GM12891 (cell line): Measurements from ENCODE around the gene UFC1.

Experiments
- DNase-seq: peaks from one replicate; pipeline ENCODE4 v3.0.0; 2011; ENCODE audit warnings: low spot score; ENCODE audit not compliant: insufficient read length
- FAIRE-seq: peaks from 2 replicates; lab custom pipeline; 2011; peaks lifted over from hg19 to GRCh38; lab: Jason Lieb, UNC
- PAX5 ChIP-seq: IDR thresholded peaks from 2 replicates; pipeline ENCODE4 v1.6.1; 2011; ENCODE audit warnings: low read length, moderate library complexity, mild to moderate bottlenecking; ENCODE audit not compliant: insufficient read depth, severe bottlenecking
- POLR2A ChIP-seq: IDR thresholded peaks from 2 replicates; pipeline ENCODE4 v1.6.1; 2011; ENCODE audit warnings: low read depth, low read length, control low read depth
- POLR2AphosphoS5 ChIP-seq: IDR thresholded peaks from 2 replicates; pipeline ENCODE4 v1.6.1; 2011; ENCODE audit warnings: low read depth, low read length, control low read depth
- POU2F2 ChIP-seq: IDR thresholded peaks from 2 replicates; pipeline ENCODE4 v1.6.1; 2011; ENCODE audit warnings: low read depth, mild to moderate bottlenecking, control low read depth, low read length, moderate library complexity
- SPI1 ChIP-seq: IDR thresholded peaks from 2 replicates; pipeline ENCODE4 v1.6.1; 2011; ENCODE audit warnings: low read depth, low read length, control low read depth
- TAF1 ChIP-seq: IDR thresholded peaks from 2 replicates; pipeline ENCODE4 v1.6.1; 2011; ENCODE audit warnings: low read depth, low read length, control low read depth

The UFC1 gene

GRCh38 chr1:161188381-161188780 lies 34.6 kb downstream of the UFC1 start:
- no peak for FAIRE-seq
- no peak for TF ChIP-seq POU2F2
- no peak for TF ChIP-seq TAF1
- no peak for TF ChIP-seq POLR2A
- TF ChIP-seq SPI1: no peak
- no peak for TF ChIP-seq POLR2AphosphoS5
- no peak for TF ChIP-seq PAX5
- DNase-seq: no peak

GRCh38 chr1:161189036-161189435 lies 35.3 kb downstream of the UFC1 start:
- DNase-seq (no peak), FAIRE-seq (no peak)
- no peak for TF ChIP-seq PAX5
- no peak for TF ChIP-seq TAF1
- no peak for TF ChIP-seq POLR2A
- TF ChIP-seq SPI1: no peak
- no peak for TF ChIP-seq POU2F2
- no peak for TF ChIP-seq POLR2AphosphoS5

DNA sequence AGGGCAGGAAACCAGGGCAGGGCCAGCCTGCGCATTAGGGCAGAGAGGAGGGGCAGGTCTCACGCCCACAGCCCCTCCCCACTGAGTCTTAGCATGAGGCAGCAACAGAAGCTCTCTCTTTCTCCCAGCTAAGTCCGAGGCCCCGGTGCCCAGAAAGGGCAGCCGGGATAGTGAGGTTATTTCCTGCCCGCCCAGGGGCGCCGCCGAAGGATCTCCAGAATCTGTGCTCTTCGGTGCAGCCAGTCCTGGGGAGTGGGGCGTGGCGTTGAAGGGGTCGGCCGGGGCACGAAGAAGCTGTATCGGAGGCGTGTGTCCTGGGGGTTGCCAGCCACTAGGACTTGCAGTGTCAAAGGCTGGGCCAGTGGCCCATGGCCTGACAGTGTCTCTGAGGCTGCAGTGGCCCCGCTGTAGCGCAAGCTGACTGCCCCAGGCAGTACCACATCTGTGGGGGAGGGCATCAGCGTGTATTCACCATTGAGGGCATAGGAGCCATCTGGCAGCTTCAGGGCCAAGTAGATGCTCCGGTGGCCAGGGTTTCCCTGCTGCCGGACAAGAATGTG lies 37.3 kb downstream of the UFC1 start:
- TF ChIP-seq POU2F2 (no peak), POLR2AphosphoS5 (no peak)
- FAIRE-seq: no peak
- no peak for DNase-seq

DNA sequence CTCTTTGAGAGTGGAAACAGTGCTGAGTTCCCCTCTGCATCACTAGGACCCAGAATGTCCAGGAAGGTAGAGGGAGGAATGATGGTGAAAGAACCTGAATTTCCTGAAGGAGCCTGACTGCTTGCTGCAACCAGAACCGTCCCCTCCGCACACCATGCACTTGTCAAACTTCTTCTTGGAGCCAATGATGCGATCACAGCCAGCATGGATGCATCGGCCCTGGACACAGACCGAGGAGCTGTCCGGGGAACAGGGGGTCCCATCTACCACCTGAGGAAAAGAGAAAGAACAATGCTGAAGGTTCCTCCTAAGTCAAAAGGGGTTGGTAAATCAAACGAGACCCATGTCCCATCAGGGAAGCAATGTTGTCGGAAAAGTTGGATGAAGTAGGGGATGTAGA lies 38.2 kb downstream of the UFC1 start:
- FAIRE-seq (no peak), DNase-seq (no peak)
- TF ChIP-seq POLR2A: no peak
- no peak for TF ChIP-seq SPI1
- TF ChIP-seq PAX5: no peak
- TF ChIP-seq TAF1: no peak
- no peak for TF ChIP-seq POLR2AphosphoS5
- TF ChIP-seq POU2F2: no peak

- TF ChIP-seq POLR2A (no peak), POU2F2 (peak; percentile 30; the same call in 1 of the 2 replicates), SPI1 (peak; percentile 56)
- peak; percentile 85 for FAIRE-seq
Observed at GRCh38 chr1:161192476-161193465, 39.0 kb downstream of the UFC1 start.

DNA sequence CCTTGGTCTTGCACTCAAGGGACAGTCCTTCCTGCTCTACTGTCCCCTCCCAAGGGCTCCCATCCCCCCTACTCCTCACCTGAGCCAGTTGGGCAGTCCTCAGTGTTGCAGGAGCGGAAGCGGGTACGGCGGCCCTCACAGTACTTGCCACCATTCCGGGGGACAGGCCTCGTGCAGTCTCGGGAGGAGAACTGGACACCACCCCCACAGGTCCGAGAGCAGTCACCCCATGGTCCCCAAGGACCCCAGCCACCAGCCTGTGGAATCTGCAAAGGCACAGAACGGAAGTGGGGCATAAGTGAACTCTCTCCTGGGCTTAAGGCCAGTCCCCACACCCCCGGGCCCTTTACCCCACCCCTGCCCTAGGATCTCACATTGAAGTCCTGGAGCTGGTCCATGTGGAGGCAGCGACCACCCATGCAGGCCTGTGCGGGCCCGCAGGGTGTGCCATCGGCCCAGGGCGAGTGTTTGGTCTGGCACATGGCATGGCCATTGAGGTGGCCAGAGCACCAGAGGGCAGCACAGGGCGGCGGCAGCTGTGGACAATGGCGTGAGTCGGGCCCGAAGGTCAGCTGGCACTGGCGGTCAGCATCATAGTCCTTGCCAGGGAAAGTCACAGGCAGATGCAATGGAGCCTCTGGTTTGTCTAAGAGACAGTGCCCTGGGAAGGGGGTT lies 39.9 kb downstream of the UFC1 start:
- no peak for FAIRE-seq
- no peak for TF ChIP-seq PAX5
- no peak for TF ChIP-seq POU2F2
- no peak for TF ChIP-seq SPI1
- no peak for TF ChIP-seq POLR2A
- no peak for TF ChIP-seq POLR2AphosphoS5
- TF ChIP-seq TAF1: no peak
- DNase-seq: no peak

More at GRCh38 chr1:161192476-161193465, 39.0 kb downstream of the UFC1 start:
- DNase-seq: peak; percentile 71

DNA sequence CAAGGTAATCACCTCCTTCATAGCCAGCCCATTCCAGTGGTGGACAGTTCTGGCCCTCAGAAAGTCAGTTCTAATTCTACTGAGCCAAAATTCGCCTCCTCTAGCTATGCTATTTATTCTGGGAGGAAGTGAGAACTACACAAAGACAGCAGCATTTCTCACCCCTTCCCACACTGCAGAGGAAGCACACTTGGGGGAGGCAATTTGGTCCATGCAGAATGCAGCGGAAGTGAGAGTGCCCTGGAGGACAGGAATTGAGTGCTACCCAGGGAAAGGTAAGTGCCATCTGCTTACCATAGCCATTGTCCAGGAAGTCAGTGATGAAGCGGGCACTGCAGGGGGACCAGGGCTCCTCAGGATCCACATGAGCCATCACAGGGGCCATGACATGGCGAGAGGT lies 41.4 kb downstream of the UFC1 start:
- FAIRE-seq (peak; percentile 98), DNase-seq (no peak)
- TF ChIP-seq POLR2A (no peak), SPI1 (peak; percentile 95)

DNA sequence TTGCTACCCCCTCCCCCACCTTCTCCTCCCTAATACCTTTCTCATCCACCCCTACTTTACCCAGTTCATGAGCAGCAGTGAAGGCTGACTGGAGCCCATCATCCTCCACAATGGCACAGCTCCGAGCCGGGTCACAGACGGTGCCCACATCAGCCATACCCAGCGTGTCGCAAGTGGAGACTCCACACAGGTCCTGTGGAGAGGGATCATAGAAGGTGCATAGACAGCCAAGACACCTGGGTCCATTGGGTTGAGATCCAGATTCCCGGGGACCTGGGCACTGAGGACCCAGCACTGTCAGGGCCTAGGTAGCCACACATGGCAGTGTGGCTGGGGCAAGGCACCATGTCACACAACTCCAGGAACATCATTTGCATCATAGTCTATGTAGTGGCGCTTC lies 42.3 kb downstream of the UFC1 start:
- no peak for TF ChIP-seq POLR2A
- no peak for TF ChIP-seq POLR2AphosphoS5
- no peak for TF ChIP-seq TAF1
- no peak for TF ChIP-seq POU2F2
- TF ChIP-seq PAX5: no peak
- no peak for TF ChIP-seq SPI1
- no peak for FAIRE-seq
- no peak for DNase-seq
